ENCODE results near the gene CRYBG2.
"Not testable (repeated sequence)": the region's sequence is repeated elsewhere in the genome, so short reads cannot be mapped to it uniquely, and the experiment has no call there.

CRYBG2 gene

GRCh38 chr1:26293911-26294463 is 59.9 kb downstream of the CRYBG2 start:
- H2AFZ ChIP-seq (ENCODE audit: low read depth, low read length): no peak overlapping the region
- H3K4me1 ChIP-seq (ENCODE audit: control insufficient read depth, insufficient read depth, low read depth, low read length): peaks cover 32% of the 10 kb centered on the region
- peaks cover 22 to 30% of the 10 kb centered on the region in 2 experiments for H3K36me3 ChIP-seq (ENCODE audit: control insufficient read depth in 1 of 2, insufficient read depth in 2 of 2, low read depth in 1 of 2, low read length in 2 of 2)
- no peak overlapping the region for H3K4me2 ChIP-seq (ENCODE audit: low read length, poor library complexity, severe bottlenecking)
- no peaks in the 10 kb centered on the region for H3K27me3 ChIP-seq (ENCODE audit: control insufficient read depth in 1 of 2, insufficient read depth in 1 of 2, low read length in 2 of 2)
- no peak for DNase-seq
- no peak overlapping the region for H3K9ac ChIP-seq (ENCODE audit: low read length)
- H3K79me1 ChIP-seq (replicated peaks; ENCODE audit: low read length, poor library complexity, severe bottlenecking): peaks cover 4% of the 10 kb centered on the region
- H4K8ac ChIP-seq (ENCODE audit: low read length): no peak overlapping the region
- no peak overlapping the region for H3K18ac ChIP-seq (ENCODE audit: low read depth in 1 of 2, low read length in 2 of 2)
- no peak overlapping the region for H3K14ac ChIP-seq (ENCODE audit: low read length in 2 of 2)
- H3K9me3 ChIP-seq (ENCODE audit: control insufficient read depth, low read length): no peaks in the 10 kb centered on the region
- H3K4ac ChIP-seq (ENCODE audit: low read depth in 1 of 2, low read length in 2 of 2): no peak overlapping the region
- no peak overlapping the region for H2BK120ac ChIP-seq (ENCODE audit: low read depth, low read length)
- no peak overlapping the region for H3K4me3 ChIP-seq (ENCODE audit: insufficient read depth in 1 of 2, low read depth in 1 of 2, low read length in 2 of 2)
- H2AK5ac ChIP-seq (ENCODE audit: low read length, severe bottlenecking): no peak overlapping the region
- H3K27ac ChIP-seq (ENCODE audit: low read length, poor library complexity, severe bottlenecking): no peak overlapping the region
- H2BK5ac ChIP-seq (ENCODE audit: low read depth, low read length, poor library complexity, severe bottlenecking): no peak overlapping the region
- H2BK15ac ChIP-seq (ENCODE audit: low read depth, poor library complexity, severe bottlenecking): no peak overlapping the region
- no peak overlapping the region for H3K23ac ChIP-seq (ENCODE audit: low read length in 2 of 2)
- H2BK12ac ChIP-seq (ENCODE audit: low read length in 2 of 2): no peak overlapping the region
- 83% methylated on average over 11 of the region's 11 CpGs for WGBS
- no peak overlapping the region for H4K91ac ChIP-seq (ENCODE audit: low read length)

GRCh38 chr1:26292735-26293134 is 61.2 kb downstream of the CRYBG2 start:
- not testable (repeated sequence) for H3K18ac ChIP-seq (ENCODE audit: low read depth in 1 of 2, low read length in 2 of 2); H3K9me3 ChIP-seq (ENCODE audit: control insufficient read depth, low read length); H2AFZ ChIP-seq (ENCODE audit: low read depth, low read length); DNase-seq; H2BK15ac ChIP-seq (ENCODE audit: low read depth, poor library complexity, severe bottlenecking); H3K23ac ChIP-seq (ENCODE audit: low read length in 2 of 2); H3K27me3 ChIP-seq (ENCODE audit: control insufficient read depth in 1 of 2, insufficient read depth in 1 of 2, low read length in 2 of 2); H2BK12ac ChIP-seq (ENCODE audit: low read length in 2 of 2); H3K9ac ChIP-seq (ENCODE audit: low read length); H4K91ac ChIP-seq (ENCODE audit: low read length); H4K8ac ChIP-seq (ENCODE audit: low read length); H3K4me3 ChIP-seq (ENCODE audit: insufficient read depth in 1 of 2, low read depth in 1 of 2, low read length in 2 of 2); H2BK5ac ChIP-seq (ENCODE audit: low read depth, low read length, poor library complexity, severe bottlenecking); H3K14ac ChIP-seq (ENCODE audit: low read length in 2 of 2); H3K27ac ChIP-seq (ENCODE audit: low read length, poor library complexity, severe bottlenecking); H2AK5ac ChIP-seq (ENCODE audit: low read length, severe bottlenecking); H3K4ac ChIP-seq (ENCODE audit: low read depth in 1 of 2, low read length in 2 of 2); H3K79me1 ChIP-seq (replicated peaks; ENCODE audit: low read length, poor library complexity, severe bottlenecking); H3K4me2 ChIP-seq (ENCODE audit: low read length, poor library complexity, severe bottlenecking); H2BK120ac ChIP-seq (ENCODE audit: low read depth, low read length)
- Histone ChIP-seq H3K4me1 (ENCODE audit: control insufficient read depth, insufficient read depth, low read depth, low read length) (peaks cover 38% of the 10 kb centered on the region), H3K36me3 (ENCODE audit: control insufficient read depth in 1 of 2, insufficient read depth in 2 of 2, low read depth in 1 of 2, low read length in 2 of 2) (peaks cover 22 to 28% of the 10 kb centered on the region in 2 experiments)
- 97% methylated on average over 5 of the region's 5 CpGs for WGBS

DNA sequence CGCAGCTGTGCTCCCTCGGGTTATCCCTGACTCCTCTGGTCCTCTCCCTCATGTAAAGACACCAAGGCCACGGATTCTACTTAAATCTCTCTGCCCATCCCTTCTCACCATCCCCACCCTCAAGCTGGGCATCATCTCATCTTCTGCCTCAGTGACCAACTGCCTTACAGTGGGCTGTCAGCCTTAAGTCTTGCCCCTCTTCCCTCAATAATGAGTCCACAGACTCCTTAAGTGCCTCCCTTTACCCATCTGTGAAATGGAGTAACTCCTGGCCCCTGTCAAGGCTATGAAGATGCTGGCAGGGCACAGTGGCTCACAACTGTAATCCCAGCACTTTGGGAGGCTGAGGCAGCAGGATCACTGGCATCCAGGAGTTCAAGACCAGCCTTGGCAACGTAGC is 62.0 kb downstream of the CRYBG2 start:
- no peaks in the 10 kb centered on the region for H3K27me3 ChIP-seq (ENCODE audit: control insufficient read depth in 1 of 2, insufficient read depth in 1 of 2, low read length in 2 of 2)
- H2BK15ac ChIP-seq (ENCODE audit: low read depth, poor library complexity, severe bottlenecking): no peak overlapping the region
- WGBS: 94% methylated on average over 4 of the region's 4 CpGs
- no peak overlapping the region for H3K4ac ChIP-seq (ENCODE audit: low read depth in 1 of 2, low read length in 2 of 2)
- no peak overlapping the region for H2BK5ac ChIP-seq (ENCODE audit: low read depth, low read length, poor library complexity, severe bottlenecking)
- no peak overlapping the region for H3K4me3 ChIP-seq (ENCODE audit: insufficient read depth in 1 of 2, low read depth in 1 of 2, low read length in 2 of 2)
- H3K14ac ChIP-seq (ENCODE audit: low read length in 2 of 2): no peak overlapping the region
- H3K18ac ChIP-seq (ENCODE audit: low read depth in 1 of 2, low read length in 2 of 2): no peak overlapping the region
- no peak overlapping the region for H3K9ac ChIP-seq (ENCODE audit: low read length)
- H2AFZ ChIP-seq (ENCODE audit: low read depth, low read length): no peak overlapping the region
- peaks cover 42% of the 10 kb centered on the region for H3K4me1 ChIP-seq (ENCODE audit: control insufficient read depth, insufficient read depth, low read depth, low read length)
- peak overlapping the region; percentile 42 for H2AK5ac ChIP-seq (ENCODE audit: low read length, severe bottlenecking)
- peaks cover 20% of the 10 kb centered on the region in 2 experiments for H3K36me3 ChIP-seq (ENCODE audit: control insufficient read depth in 1 of 2, insufficient read depth in 2 of 2, low read depth in 1 of 2, low read length in 2 of 2)
- no peak overlapping the region for H3K4me2 ChIP-seq (ENCODE audit: low read length, poor library complexity, severe bottlenecking)
- no peak overlapping the region for H2BK120ac ChIP-seq (ENCODE audit: low read depth, low read length)
- no peak overlapping the region for H3K23ac ChIP-seq (ENCODE audit: low read length in 2 of 2)
- H4K8ac ChIP-seq (ENCODE audit: low read length): no peak overlapping the region
- no peaks in the 10 kb centered on the region for H3K9me3 ChIP-seq (ENCODE audit: control insufficient read depth, low read length)
- no peak for DNase-seq
- no peak overlapping the region for H2BK12ac ChIP-seq (ENCODE audit: low read length in 2 of 2)
- H3K27ac ChIP-seq (ENCODE audit: low read length, poor library complexity, severe bottlenecking): no peak overlapping the region
- H3K79me1 ChIP-seq (replicated peaks; ENCODE audit: low read length, poor library complexity, severe bottlenecking): peaks cover 4% of the 10 kb centered on the region
- H4K91ac ChIP-seq (ENCODE audit: low read length): no peak overlapping the region

- Histone ChIP-seq H3K9ac (ENCODE audit: low read length) (peak overlapping the region; percentile 22), H2BK120ac (ENCODE audit: low read depth, low read length) (no peak overlapping the region), H2BK12ac (ENCODE audit: low read length in 2 of 2) (no peak overlapping the region), H4K8ac (ENCODE audit: low read length) (no peak overlapping the region), H3K18ac (ENCODE audit: low read depth in 1 of 2, low read length in 2 of 2) (no peak overlapping the region), H3K79me1 (replicated peaks; ENCODE audit: low read length, poor library complexity, severe bottlenecking) (peaks cover 4% of the 10 kb centered on the region), H3K36me3 (ENCODE audit: control insufficient read depth in 1 of 2, insufficient read depth in 2 of 2, low read depth in 1 of 2, low read length in 2 of 2) (peaks cover 14 to 15% of the 10 kb centered on the region in 2 experiments), H3K4me2 (ENCODE audit: low read length, poor library complexity, severe bottlenecking) (no peak overlapping the region), H2BK15ac (ENCODE audit: low read depth, poor library complexity, severe bottlenecking) (no peak overlapping the region), H4K91ac (ENCODE audit: low read length) (no peak overlapping the region), H3K4ac (ENCODE audit: low read depth in 1 of 2, low read length in 2 of 2) (no peak overlapping the region), H2AK5ac (ENCODE audit: low read length, severe bottlenecking) (peak overlapping the region; percentile 42), H3K27me3 (ENCODE audit: control insufficient read depth in 1 of 2, insufficient read depth in 1 of 2, low read length in 2 of 2) (no peaks in the 10 kb centered on the region), H3K4me3 (ENCODE audit: insufficient read depth in 1 of 2, low read depth in 1 of 2, low read length in 2 of 2) (no peak overlapping the region), H2AFZ (ENCODE audit: low read depth, low read length) (no peak overlapping the region), H3K23ac (ENCODE audit: low read length in 2 of 2) (no peak overlapping the region), H3K27ac (ENCODE audit: low read length, poor library complexity, severe bottlenecking) (no peak overlapping the region), H3K9me3 (ENCODE audit: control insufficient read depth, low read length) (no peaks in the 10 kb centered on the region), H2BK5ac (ENCODE audit: low read depth, low read length, poor library complexity, severe bottlenecking) (no peak overlapping the region), H3K4me1 (ENCODE audit: control insufficient read depth, insufficient read depth, low read depth, low read length) (peaks cover 44% of the 10 kb centered on the region), H3K14ac (ENCODE audit: low read length in 2 of 2) (no peak overlapping the region)
- 93% methylated on average over 3 of the region's 3 CpGs for WGBS
- DNase-seq: no peak
These were observed 62.5 kb downstream of the CRYBG2 start for GRCh38 chr1:26291433-26291832.

All from mesenchymal stem cell (in vitro differentiated cells and primary cell).